Measurements from ENCODE around the gene USP30. TPM values are rescaled to one million over a fixed set of nuclear protein-coding genes. Genes with fewer than 3 reads are reported as not detected.

USP30 gene
- polyA plus RNA-seq, 1 experiment: 18.2 TPM

GRCh38 chr12:109115758-109116610, 63.6 kb downstream of the USP30 start, which contains the start of gene ACACB:
Gene ACACB, plus strand, starts transcription at chr12:109116587. Its CDS starts 22,819 bp downstream, at chr12:109139406.
- no peak for DNase-seq (ENCODE audit: low read depth, low spot score)
- Histone ChIP-seq H3K27ac (ENCODE audit: low read depth, low read length) (no peak within 1 kb of the TSS), H3K9me3 (ENCODE audit: control insufficient read depth, insufficient read depth, low read length) (no peaks in the 10 kb centered on the region), H3K4me3 (ENCODE audit: low read depth, low read length) (no peak within 1 kb of the TSS), H3K27me3 (ENCODE audit: control insufficient read depth, insufficient read depth, low read length) (no peaks in the 10 kb centered on the region)
- ChIA-PET POLR2A (no interaction called here), CTCF (interaction anchor here (0.8 to 4.3 kb wide), 5 partner anchors 140 to 317 kb away, joined by 3 to 38 read pairs (median 7); no protein-coding TSS in a partner anchor)
- TF ChIP-seq, protein P1, sequence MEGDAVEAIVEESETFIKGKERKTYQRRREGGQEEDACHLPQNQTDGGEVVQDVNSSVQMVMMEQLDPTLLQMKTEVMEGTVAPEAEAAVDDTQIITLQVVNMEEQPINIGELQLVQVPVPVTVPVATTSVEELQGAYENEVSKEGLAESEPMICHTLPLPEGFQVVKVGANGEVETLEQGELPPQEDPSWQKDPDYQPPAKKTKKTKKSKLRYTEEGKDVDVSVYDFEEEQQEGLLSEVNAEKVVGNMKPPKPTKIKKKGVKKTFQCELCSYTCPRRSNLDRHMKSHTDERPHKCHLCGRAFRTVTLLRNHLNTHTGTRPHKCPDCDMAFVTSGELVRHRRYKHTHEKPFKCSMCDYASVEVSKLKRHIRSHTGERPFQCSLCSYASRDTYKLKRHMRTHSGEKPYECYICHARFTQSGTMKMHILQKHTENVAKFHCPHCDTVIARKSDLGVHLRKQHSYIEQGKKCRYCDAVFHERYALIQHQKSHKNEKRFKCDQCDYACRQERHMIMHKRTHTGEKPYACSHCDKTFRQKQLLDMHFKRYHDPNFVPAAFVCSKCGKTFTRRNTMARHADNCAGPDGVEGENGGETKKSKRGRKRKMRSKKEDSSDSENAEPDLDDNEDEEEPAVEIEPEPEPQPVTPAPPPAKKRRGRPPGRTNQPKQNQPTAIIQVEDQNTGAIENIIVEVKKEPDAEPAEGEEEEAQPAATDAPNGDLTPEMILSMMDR (IDR thresholded peaks at IDR 0.05; ENCODE audit: low read depth, low read length): no peak

DNA sequence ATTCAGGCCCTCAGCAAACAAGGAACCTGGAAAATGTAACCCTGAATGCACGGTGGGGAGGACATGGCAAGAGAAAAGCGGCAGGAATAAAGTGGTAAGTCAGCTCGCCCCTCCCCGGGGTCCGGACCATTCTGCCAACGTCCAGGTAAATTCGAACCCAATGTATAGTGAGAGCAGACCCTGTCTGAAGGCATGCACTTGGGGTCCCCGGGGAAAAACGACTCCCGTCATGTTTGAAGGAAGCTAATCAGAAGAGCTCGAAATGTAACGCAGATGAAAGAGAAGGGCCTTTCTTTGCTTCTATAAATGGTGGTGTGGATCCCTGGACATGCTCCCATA, 64.2 kb downstream of the USP30 start:
- ChIA-PET CTCF (interaction anchor here (0.8 to 1.6 kb wide), 3 partner anchors 139 to 316 kb away, joined by 3 to 7 read pairs (median 6); no protein-coding TSS in a partner anchor), POLR2A (no interaction called here)
- TF ChIP-seq, protein P1 (IDR thresholded peaks at IDR 0.05; ENCODE audit: low read depth, low read length): no peak
- no peak overlapping the region for H3K27ac ChIP-seq (ENCODE audit: low read depth, low read length)
- no peak for DNase-seq (ENCODE audit: low read depth, low spot score)
- no peaks in the 10 kb centered on the region for H3K27me3 ChIP-seq (ENCODE audit: control insufficient read depth, insufficient read depth, low read length)
- no peak overlapping the region for H3K4me3 ChIP-seq (ENCODE audit: low read depth, low read length)
- H3K9me3 ChIP-seq (ENCODE audit: control insufficient read depth, insufficient read depth, low read length): no peaks in the 10 kb centered on the region

DNA sequence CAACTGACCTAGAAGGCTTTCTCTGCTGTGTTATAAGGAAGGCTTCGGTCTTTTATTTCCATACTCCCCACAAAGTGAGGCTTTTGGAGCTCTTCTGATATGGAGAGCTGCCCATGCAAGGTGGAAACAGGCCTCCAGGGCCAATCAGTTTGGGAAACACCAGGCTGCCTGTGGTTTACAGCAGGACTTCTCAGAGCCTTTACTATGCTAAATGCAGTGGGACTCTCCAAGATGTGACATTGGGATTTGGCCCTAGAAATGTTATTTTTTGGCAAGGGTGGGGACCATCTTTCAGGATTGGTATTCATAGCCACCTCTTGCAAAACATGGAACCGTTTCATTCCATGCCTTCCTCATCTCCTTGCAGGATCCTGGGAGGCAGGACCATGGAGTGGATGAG, 67.7 kb downstream of the USP30 start:
- TF ChIP-seq, protein P1 (IDR thresholded peaks at IDR 0.05; ENCODE audit: low read depth, low read length): no peak
- POLR2A ChIA-PET: no interaction called here
- Histone ChIP-seq H3K9me3 (ENCODE audit: control insufficient read depth, insufficient read depth, low read length) (no peaks in the 10 kb centered on the region), H3K27me3 (ENCODE audit: control insufficient read depth, insufficient read depth, low read length) (no peaks in the 10 kb centered on the region), H3K4me3 (ENCODE audit: low read depth, low read length) (no peak overlapping the region), H3K27ac (ENCODE audit: low read depth, low read length) (no peak overlapping the region)
- CTCF ChIA-PET: interaction anchor here (1.0 to 2.6 kb wide), 3 partner anchors 9 to 274 kb away, joined by 3 to 18 read pairs (median 5); no protein-coding TSS in a partner anchor
- no peak for DNase-seq (ENCODE audit: low read depth, low spot score)

DNA sequence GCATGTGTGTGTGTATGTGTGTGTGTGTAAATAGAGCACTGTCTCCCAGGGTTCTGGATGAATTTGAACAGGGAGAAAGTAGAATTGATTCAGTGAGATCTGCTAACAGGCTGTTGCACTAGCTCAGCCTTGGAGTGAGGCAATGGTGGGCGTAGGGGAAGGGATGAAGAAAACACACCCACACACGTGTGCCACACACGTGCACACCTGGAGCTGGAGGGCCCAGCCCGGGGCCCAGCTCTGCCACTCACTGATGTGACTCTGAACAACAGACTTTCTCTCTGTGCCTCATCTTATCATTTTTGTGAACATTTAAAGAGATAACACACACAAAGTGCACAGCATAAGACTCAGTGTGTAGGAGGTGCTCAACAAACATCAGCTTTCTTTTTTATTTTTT, 68.2 kb downstream of the USP30 start:
- ChIA-PET CTCF (interaction anchor here (1.0 to 2.6 kb wide), 3 partner anchors 9 to 274 kb away, joined by 3 to 18 read pairs (median 5); no protein-coding TSS in a partner anchor), POLR2A (interaction anchor here (0.6 kb wide), 2 partner anchors 61 to 747 kb away, joined by 3 to 4 read pairs; no protein-coding TSS in a partner anchor)
- no peaks in the 10 kb centered on the region for H3K9me3 ChIP-seq (ENCODE audit: control insufficient read depth, insufficient read depth, low read length)
- no peak for DNase-seq (ENCODE audit: low read depth, low spot score)
- H3K4me3 ChIP-seq (ENCODE audit: low read depth, low read length): no peak overlapping the region
- TF ChIP-seq, protein P1 (IDR thresholded peaks at IDR 0.05; ENCODE audit: low read depth, low read length): no peak
- H3K27ac ChIP-seq (ENCODE audit: low read depth, low read length): no peak overlapping the region
- H3K27me3 ChIP-seq (ENCODE audit: control insufficient read depth, insufficient read depth, low read length): no peaks in the 10 kb centered on the region

GRCh38 chr12:109121346-109121880, 69.0 kb downstream of the USP30 start:
- H3K27me3 ChIP-seq (ENCODE audit: control insufficient read depth, insufficient read depth, low read length): no peaks in the 10 kb centered on the region
- no peaks in the 10 kb centered on the region for H3K9me3 ChIP-seq (ENCODE audit: control insufficient read depth, insufficient read depth, low read length)
- H3K27ac ChIP-seq (ENCODE audit: low read depth, low read length): no peak overlapping the region
- ChIA-PET POLR2A (no interaction called here), CTCF (interaction anchor here (2.6 kb wide), 1 partner anchor 10 kb away, joined by 18 read pairs; no protein-coding TSS in a partner anchor)
- TF ChIP-seq, protein P1 (IDR thresholded peaks at IDR 0.05; ENCODE audit: low read depth, low read length): no peak
- H3K4me3 ChIP-seq (ENCODE audit: low read depth, low read length): no peak overlapping the region
- no peak for DNase-seq (ENCODE audit: low read depth, low spot score)

Data from AG04450 (cell line).